ENCODE results near the gene ATF3.

Gene ATF3

GRCh38 chr1:212608392-212608958 is at the start of gene ATF3:
ATF3 (plus strand) TSS chr1:212608761; CDS start chr1:212615022, 6,261 bp downstream.
- DNase-seq: peak; percentile 81

GRCh38 chr1:212559929-212560328 is 48.6 kb upstream of the ATF3 start:
- DNase-seq: no peak

GRCh38 chr1:212560933-212561460 is 47.6 kb upstream of the ATF3 start:
- DNase-seq: no peak

GRCh38 chr1:212561501-212561931 is 47.0 kb upstream of the ATF3 start:
- DNase-seq: no peak

GRCh38 chr1:212562771-212563170 is 45.8 kb upstream of the ATF3 start:
- no peak for DNase-seq

- no peak for DNase-seq
Observed at GRCh38 chr1:212565079-212565478, 43.5 kb upstream of the ATF3 start.

- no peak for DNase-seq
Observed at GRCh38 chr1:212565571-212566305, 42.8 kb upstream of the ATF3 start.

- peak; percentile 49 for DNase-seq
Observed at GRCh38 chr1:212566522-212567479, 41.8 kb upstream of the ATF3 start.

- DNase-seq: no peak
Observed at GRCh38 chr1:212567638-212568037, 40.9 kb upstream of the ATF3 start.

GRCh38 chr1:212568978-212569537 is 39.5 kb upstream of the ATF3 start:
- no peak for DNase-seq

- DNase-seq: no peak
Observed at GRCh38 chr1:212574732-212575131, 33.8 kb upstream of the ATF3 start.

- no peak for DNase-seq
Observed at GRCh38 chr1:212575333-212575732, 33.2 kb upstream of the ATF3 start.

GRCh38 chr1:212578041-212578440 is 30.5 kb upstream of the ATF3 start:
- no peak for DNase-seq

GRCh38 chr1:212581034-212581433 is 27.5 kb upstream of the ATF3 start:
- DNase-seq: no peak

GRCh38 chr1:212582291-212582690 is 26.3 kb upstream of the ATF3 start:
- no peak for DNase-seq

GRCh38 chr1:212582808-212583615 is 25.5 kb upstream of the ATF3 start:
- DNase-seq: no peak

GRCh38 chr1:212583643-212584042 is 24.9 kb upstream of the ATF3 start:
- DNase-seq: no peak

- no peak for DNase-seq
Observed at GRCh38 chr1:212584092-212584886, 24.3 kb upstream of the ATF3 start.

- no peak for DNase-seq
Observed at GRCh38 chr1:212585210-212585609, 23.4 kb upstream of the ATF3 start.

- DNase-seq: no peak
Observed at GRCh38 chr1:212586206-212587015, 22.1 kb upstream of the ATF3 start.
